Non-pigmented ciliary epithelial cell (primary cell): ENCODE data around the gene ZNF207.
"Not testable (repeated sequence)": the region's sequence is repeated elsewhere in the genome, so short reads cannot be mapped to it uniquely, and the experiment has no call there.

ENCODE experiments used
- DNase-seq: peaks from one replicate; pipeline ENCODE4 v3.0.0-alpha.2; 2010; ENCODE audit warnings: low read depth

Gene ZNF207

GRCh38 chr17:32388613-32389459, 38.9 kb downstream of the ZNF207 start:
- no peak for DNase-seq

- DNase-seq = no peak
Measured at GRCh38 chr17:32393904-32394303, 43.9 kb downstream of the ZNF207 start.

GRCh38 chr17:32396343-32396742, 46.4 kb downstream of the ZNF207 start:
- DNase-seq = no peak

GRCh38 chr17:32398946-32399345, 49.0 kb downstream of the ZNF207 start:
- no peak for DNase-seq

GRCh38 chr17:32410085-32410484, 60.1 kb downstream of the ZNF207 start:
- not testable (repeated sequence) for DNase-seq

- DNase-seq = no peak
Measured at GRCh38 chr17:32426894-32427293, 76.9 kb downstream of the ZNF207 start.

GRCh38 chr17:32429598-32429997, 79.6 kb downstream of the ZNF207 start:
- DNase-seq = no peak
